Type B pancreatic cell (in vitro differentiated cells): ENCODE measurements around the gene C19orf12. TPM values are rescaled to one million over a fixed set of nuclear protein-coding genes. Genes with fewer than 3 reads are reported as not detected.

Source experiments
- DNase-seq: peaks from one replicate; pipeline ENCODE4 v3.0.0; 2021; ENCODE audit warnings: mixed read lengths; ENCODE audit not compliant: unreplicated experiment; ENCODE audit errors: extremely low spot score
- H3K27ac Mint-ChIP-seq: 2 replicates; pipeline ENCODE4 v1.8.0; 2021; ENCODE audit warnings: mild to moderate bottlenecking, mixed read lengths
- H3K27me3 Mint-ChIP-seq: 2 replicates; pipeline ENCODE4 v1.8.0; 2021; ENCODE audit warnings: mixed read lengths
- H3K36me3 Mint-ChIP-seq: 2 replicates; pipeline ENCODE4 v1.8.0; 2021; ENCODE audit warnings: mixed read lengths
- H3K4me1 Mint-ChIP-seq: one replicate; pipeline ENCODE4 v1.8.0; 2021; ENCODE audit warnings: mixed read lengths; ENCODE audit not compliant: unreplicated experiment
- H3K4me3 Mint-ChIP-seq: 2 replicates; pipeline ENCODE4 v1.8.0; 2021; ENCODE audit warnings: mild to moderate bottlenecking, mixed read lengths
- H3K9me3 Mint-ChIP-seq: 2 replicates; pipeline ENCODE4 v1.8.0; 2021; ENCODE audit warnings: mixed read lengths
- CTCF ChIP-seq: fragments of 200-600 bp; sonication (generic); conservative IDR thresholded peaks from 2 replicates; pipeline ENCODE4 v1.5.0; 2021; ENCODE audit warnings: antibody characterized with exemption, mild to moderate bottlenecking
- total RNA-seq: library from RNA; stranded (reverse); gene quantifications from 2 replicates; pipeline ENCODE4 v1.2.1, GENCODE V29; 2021; ENCODE audit warnings: low replicate concordance

Gene C19orf12
- total RNA-seq, 1 donor from 2014 or later, result 23.9 TPM

- H3K27me3 Mint-ChIP-seq, result peaks cover 5% of the 10 kb centered on the region
- H3K4me1 Mint-ChIP-seq, result no peaks in the 10 kb centered on the region
- no peak overlapping the region for H3K4me3 Mint-ChIP-seq
- H3K27ac Mint-ChIP-seq, result no peak overlapping the region
- DNase-seq, result no peak
- no peaks in the 10 kb centered on the region for H3K9me3 Mint-ChIP-seq
- no peak for TF ChIP-seq CTCF
- no peaks in the 10 kb centered on the region for H3K36me3 Mint-ChIP-seq
Observed at GRCh38 chr19:29759359-29759758, 44.3 kb upstream of the C19orf12 start.

- no peaks in the 10 kb centered on the region for H3K36me3 Mint-ChIP-seq
- no peak overlapping the region for H3K27ac Mint-ChIP-seq
- H3K4me1 Mint-ChIP-seq, result no peaks in the 10 kb centered on the region
- no peaks in the 10 kb centered on the region for H3K9me3 Mint-ChIP-seq
- peaks cover 2% of the 10 kb centered on the region for H3K27me3 Mint-ChIP-seq
- no peak for TF ChIP-seq CTCF
- no peak overlapping the region for H3K4me3 Mint-ChIP-seq
- no peak for DNase-seq
Observed at GRCh38 chr19:29758863-29759262, 43.8 kb upstream of the C19orf12 start.

- H3K4me3 Mint-ChIP-seq, result no peak overlapping the region
- DNase-seq, result no peak
Observed at GRCh38 chr19:29757551-29757950, 42.5 kb upstream of the C19orf12 start.

GRCh38 chr19:29753934-29754305 lies 38.9 kb upstream of the C19orf12 start:
- no peaks in the 10 kb centered on the region for H3K36me3 Mint-ChIP-seq
- H3K4me1 Mint-ChIP-seq, result no peaks in the 10 kb centered on the region
- peaks cover 3% of the 10 kb centered on the region for H3K27me3 Mint-ChIP-seq
- no peak overlapping the region for H3K27ac Mint-ChIP-seq
- no peak for DNase-seq
- no peak for TF ChIP-seq CTCF
- H3K9me3 Mint-ChIP-seq, result no peaks in the 10 kb centered on the region
- H3K4me3 Mint-ChIP-seq, result no peak overlapping the region

More at GRCh38 chr19:29757551-29757950, 42.5 kb upstream of the C19orf12 start:
- TF ChIP-seq CTCF, result no peak
- H3K36me3 Mint-ChIP-seq, result no peaks in the 10 kb centered on the region
- no peaks in the 10 kb centered on the region for H3K27me3 Mint-ChIP-seq
- H3K9me3 Mint-ChIP-seq, result no peaks in the 10 kb centered on the region
- H3K4me1 Mint-ChIP-seq, result no peaks in the 10 kb centered on the region
- H3K27ac Mint-ChIP-seq, result no peak overlapping the region

- no peak overlapping the region for H3K27ac Mint-ChIP-seq
- TF ChIP-seq CTCF, result no peak
- peaks cover 3% of the 10 kb centered on the region for H3K27me3 Mint-ChIP-seq
- no peaks in the 10 kb centered on the region for H3K9me3 Mint-ChIP-seq
- H3K4me3 Mint-ChIP-seq, result no peak overlapping the region
- DNase-seq, result no peak
- H3K4me1 Mint-ChIP-seq, result no peaks in the 10 kb centered on the region
- no peaks in the 10 kb centered on the region for H3K36me3 Mint-ChIP-seq
Observed at GRCh38 chr19:29753190-29753933, 38.3 kb upstream of the C19orf12 start.
